Transverse colon (tissue), 4 donors: ENCODE results near the gene PDSS2. TPM values are rescaled to one million over a fixed set of nuclear protein-coding genes. Genes with fewer than 3 reads are reported as not detected.

Experiments
- DNase-seq: peaks from one replicate; pipeline ENCODE4 v3.0.0-alpha.2; 2019
- H3K27ac ChIP-seq, 4 donors: fragments of 200-600 bp; sonication (generic); 2 replicates each; pipeline ENCODE4 v1.5.1; 2016 to 2018; ENCODE audit warnings: inconsistent platforms in 4 of 4
- H3K27me3 ChIP-seq: fragments of 200-600 bp; sonication (generic); 2 replicates; pipeline ENCODE4 v1.5.1; 2017; ENCODE audit warnings: inconsistent platforms
- H3K36me3 ChIP-seq, 4 donors: fragments of 200-600 bp; sonication (generic); 2 replicates each; pipeline ENCODE4 v1.5.1; 2017 to 2019; ENCODE audit warnings: inconsistent platforms in 4 of 4
- H3K4me1 ChIP-seq, 4 donors: fragments of 200-600 bp; sonication (generic); 2 replicates each; pipeline ENCODE4 v1.5.1; 2017 to 2020; ENCODE audit warnings: inconsistent platforms in 4 of 4
- H3K4me3 ChIP-seq, 4 donors: fragments of 200-600 bp; sonication (generic); 1 replicate in 1 of 4; 2 replicates in 3 of 4; pipeline versions ENCODE4 v1.5.1 to v1.6.1; 2017 to 2019; ENCODE audit warnings: inconsistent platforms in 4 of 4
- H3K9me3 ChIP-seq, 2 donors: fragments of 200-600 bp; sonication (generic); 2 replicates each; pipeline ENCODE4 v1.5.1; 2017 to 2019; ENCODE audit warnings: inconsistent platforms in 2 of 2
- EP300 ChIP-seq: sonication (generic); formaldehyde crosslinking; IDR thresholded peaks from one replicate; pipeline ENCODE4 v1.6.1; 2017; ENCODE audit warnings: antibody characterized with exemption, low read depth
- POLR2A ChIP-seq: fragments of 450-650 bp; IDR thresholded peaks from one replicate; pipeline ENCODE4 v1.6.1; 2016; ENCODE audit warnings: antibody characterized with exemption, mild to moderate bottlenecking, moderate library complexity
- POLR2AphosphoS5 ChIP-seq, 3 donors: sonication (generic); formaldehyde crosslinking; IDR thresholded peaks; one replicate each; pipeline ENCODE4 v1.6.1; 2016; ENCODE audit warnings: antibody characterized with exemption in 3 of 3
- WGBS, 2 donors: methylation state at CpG; one replicate each; pipeline ENCODE4 v1.1.5; 2018; ENCODE audit warnings: low coverage in 1 of 2; 5-methylcytosine and 5-hydroxymethylcytosine counted together
- in situ Hi-C, 4 donors: fragments of 200-750 bp; cut with MboI; loops; one replicate each; pipeline versions ENCODE4 v1.15.0 to v1.15.1; 2017; ENCODE audit warnings: low sequenced_read_pairs in 3 of 4, low pct_ligation_motif_present in 1 of 4, low pct_unique_long_range_greater_than_20kb in 1 of 4
- intact Hi-C: fragments of 100-400 bp; cut with DNase I; formaldehyde crosslinking; loops from one replicate; pipeline ENCODE4 v1.15.1; 2023; ENCODE audit warnings: low total_unique reads
- total RNA-seq, 4 donors: library from RNA; depleted of rRNA; stranded (reverse); fragments of >200 nt; gene quantifications; one replicate each; pipeline ENCODE4 v1.1.0, GENCODE V29; 2016
- TF ChIP-seq, protein P1 (sequence below), 5 experiments: fragments of 200-600 bp in 3 of 5; fragments of 450-650 bp in 2 of 5; sonication (generic) in 3 of 5; IDR thresholded peaks; 1 replicate in 2 of 5; 2 replicates in 3 of 5; pipeline ENCODE4 v1.5.1; 2016 to 2017; ENCODE audit warnings: antibody characterized with exemption in 5 of 5, inconsistent platforms in 3 of 5, mild to moderate bottlenecking in 2 of 5, moderate library complexity in 1 of 5

The PDSS2 gene
- total RNA-seq, 4 donors from 2014 or later, result 3.0 to 32.5 (median 15.6) TPM

DNA sequence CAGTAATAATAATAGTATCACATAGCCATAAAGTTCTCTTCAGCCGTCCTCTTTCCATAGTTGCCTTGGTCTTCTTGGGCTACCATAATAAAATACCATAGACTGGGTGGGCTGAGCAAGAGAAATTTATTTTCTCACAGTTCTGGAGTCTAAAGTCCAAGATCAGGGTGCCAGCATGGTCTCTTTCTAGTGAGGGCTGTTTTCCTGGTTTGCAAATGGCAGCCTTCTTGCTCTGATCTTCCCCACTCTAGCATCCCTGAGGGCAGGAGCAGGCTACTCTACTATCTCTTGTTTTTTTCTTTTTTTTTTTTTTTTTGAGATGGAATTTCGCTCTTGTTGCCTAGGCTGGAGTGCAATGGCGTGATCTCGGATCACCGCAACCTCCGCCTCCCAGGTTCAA, 335.9 kb downstream of the PDSS2 start:
- no peak overlapping the region for H3K27ac ChIP-seq
- in situ Hi-C loops, result no loop called here
- peaks cover 0 to 7% (median 0%) of the 10 kb centered on the region in 4 donors for H3K4me1 ChIP-seq
- TF ChIP-seq POLR2A, result no peak
- TF ChIP-seq EP300, result no peak
- TF ChIP-seq, protein P1, sequence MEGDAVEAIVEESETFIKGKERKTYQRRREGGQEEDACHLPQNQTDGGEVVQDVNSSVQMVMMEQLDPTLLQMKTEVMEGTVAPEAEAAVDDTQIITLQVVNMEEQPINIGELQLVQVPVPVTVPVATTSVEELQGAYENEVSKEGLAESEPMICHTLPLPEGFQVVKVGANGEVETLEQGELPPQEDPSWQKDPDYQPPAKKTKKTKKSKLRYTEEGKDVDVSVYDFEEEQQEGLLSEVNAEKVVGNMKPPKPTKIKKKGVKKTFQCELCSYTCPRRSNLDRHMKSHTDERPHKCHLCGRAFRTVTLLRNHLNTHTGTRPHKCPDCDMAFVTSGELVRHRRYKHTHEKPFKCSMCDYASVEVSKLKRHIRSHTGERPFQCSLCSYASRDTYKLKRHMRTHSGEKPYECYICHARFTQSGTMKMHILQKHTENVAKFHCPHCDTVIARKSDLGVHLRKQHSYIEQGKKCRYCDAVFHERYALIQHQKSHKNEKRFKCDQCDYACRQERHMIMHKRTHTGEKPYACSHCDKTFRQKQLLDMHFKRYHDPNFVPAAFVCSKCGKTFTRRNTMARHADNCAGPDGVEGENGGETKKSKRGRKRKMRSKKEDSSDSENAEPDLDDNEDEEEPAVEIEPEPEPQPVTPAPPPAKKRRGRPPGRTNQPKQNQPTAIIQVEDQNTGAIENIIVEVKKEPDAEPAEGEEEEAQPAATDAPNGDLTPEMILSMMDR (IDR thresholded peaks at IDR 0.05), result no peak
- TF ChIP-seq POLR2AphosphoS5 (IDR thresholded peaks at IDR 0.05), result no peak
- intact Hi-C loops, result no loop called here
- no peaks in the 10 kb centered on the region for H3K36me3 ChIP-seq
- no peaks in the 10 kb centered on the region for H3K9me3 ChIP-seq
- WGBS, 2 donors, result 95% methylated on average over 6 of the region's 6 CpGs; no CpG with 5 or more reads in 1 of the 2 donors
- no peak for DNase-seq
- H3K27me3 ChIP-seq, result no peaks in the 10 kb centered on the region
- no peak overlapping the region for H3K4me3 ChIP-seq

DNA sequence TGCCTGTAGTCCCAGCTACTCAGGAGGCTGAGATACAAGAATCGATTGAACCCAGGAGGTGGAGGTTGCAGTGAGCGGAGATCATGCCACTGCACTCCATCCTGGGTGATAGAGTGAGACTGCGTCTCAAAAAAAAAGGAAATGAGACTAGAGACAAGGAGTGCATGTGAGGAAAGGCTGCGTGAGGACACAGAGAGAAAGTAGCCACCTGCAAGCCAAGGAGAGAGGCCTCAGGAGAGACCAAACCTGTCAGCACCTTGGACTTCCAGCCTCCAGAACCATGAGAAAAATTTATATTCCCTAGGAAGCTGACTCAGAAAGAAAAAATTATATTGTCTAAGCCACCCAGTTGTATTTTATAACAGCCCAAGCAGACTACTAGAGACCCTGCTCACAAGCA, 336.6 kb downstream of the PDSS2 start:
- H3K9me3 ChIP-seq, result no peaks in the 10 kb centered on the region
- no peak for DNase-seq
- H3K36me3 ChIP-seq, result no peaks in the 10 kb centered on the region
- H3K4me3 ChIP-seq, result no peak overlapping the region
- H3K27ac ChIP-seq, result no peak overlapping the region
- intact Hi-C loops (no loop called here), in situ Hi-C loops (no loop called here)
- peaks cover 4% of the 10 kb centered on the region for H3K27me3 ChIP-seq
- H3K4me1 ChIP-seq, result peaks cover 0 to 7% (median 0%) of the 10 kb centered on the region in 4 donors
- TF ChIP-seq POLR2AphosphoS5 (IDR thresholded peaks at IDR 0.05) (no peak), EP300 (no peak), POLR2A (no peak)
- 84 to 100% methylated on average over 2 to 4 of the region's 4 CpGs for WGBS, 2 donors

DNA sequence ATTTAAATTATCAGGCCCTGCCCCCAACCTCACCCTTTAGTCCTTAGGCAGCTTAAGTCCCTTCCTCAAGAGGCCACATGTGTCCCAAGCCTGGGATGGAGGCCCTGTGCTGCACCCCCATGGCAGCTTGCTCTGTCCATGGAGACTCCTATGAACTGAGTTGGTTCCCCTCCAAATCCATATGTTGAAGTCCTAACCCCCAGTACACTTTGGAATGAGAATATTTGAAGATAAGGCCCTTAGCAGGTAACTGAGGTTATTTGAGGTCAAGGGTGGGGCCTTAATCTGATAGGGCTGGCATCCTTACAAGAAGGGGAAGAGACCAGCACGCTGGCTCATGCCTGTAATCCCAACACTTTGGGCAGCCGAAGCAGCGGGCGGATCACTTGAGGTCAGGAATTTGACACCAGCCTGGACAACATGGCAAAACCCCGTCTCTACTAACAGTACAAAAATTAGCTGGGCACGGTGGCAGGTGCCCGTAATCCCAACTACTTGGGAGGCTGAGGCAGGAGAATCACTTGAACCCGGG, 337.3 kb downstream of the PDSS2 start:
- WGBS, 2 donors, result 86% methylated on average over 8 of the region's 8 CpGs; no CpG with 5 or more reads in 1 of the 2 donors
- Histone ChIP-seq H3K9me3 (no peaks in the 10 kb centered on the region), H3K27me3 (peaks cover 11% of the 10 kb centered on the region), H3K4me1 (peaks cover 0 to 7% (median 0%) of the 10 kb centered on the region in 4 donors), H3K27ac (no peak overlapping the region), H3K36me3 (no peaks in the 10 kb centered on the region), H3K4me3 (no peak overlapping the region)
- in situ Hi-C loops (no loop called here), intact Hi-C loops (no loop called here)
- DNase-seq, result no peak
- TF ChIP-seq POLR2A (no peak), POLR2AphosphoS5 (IDR thresholded peaks at IDR 0.05) (no peak), EP300 (no peak)
- TF ChIP-seq, protein P1 (IDR thresholded peaks at IDR 0.05), result no peak

DNA sequence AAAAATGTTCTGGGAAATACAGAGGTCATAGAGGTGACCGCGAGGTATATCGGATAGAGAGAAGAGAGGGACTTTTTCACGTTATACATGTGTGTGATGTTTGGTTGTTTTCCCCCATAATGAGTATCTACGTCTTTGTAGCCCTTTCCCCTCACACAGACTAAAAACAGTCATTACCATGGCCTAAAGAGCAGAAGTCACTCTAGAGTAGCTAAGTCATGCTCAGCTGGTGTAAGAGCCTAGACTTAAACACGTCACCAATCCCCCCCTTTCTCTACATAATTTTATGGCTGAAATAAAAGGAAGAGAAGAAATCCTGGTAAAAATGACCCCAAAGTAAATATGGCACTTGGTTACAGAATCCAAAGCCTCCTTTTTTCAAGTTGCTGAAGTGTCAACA, 338.1 kb downstream of the PDSS2 start:
- intact Hi-C loops, result no loop called here
- no peak overlapping the region for H3K27ac ChIP-seq
- no peaks in the 10 kb centered on the region for H3K9me3 ChIP-seq
- H3K4me3 ChIP-seq, result no peak overlapping the region
- WGBS, 2 donors, result 93 to 98% methylated on average over 5 to 6 of the region's 6 CpGs
- no peak for DNase-seq
- H3K36me3 ChIP-seq, result no peaks in the 10 kb centered on the region
- H3K4me1 ChIP-seq, result peaks cover 0 to 11% (median 4%) of the 10 kb centered on the region in 4 donors
- peaks cover 18% of the 10 kb centered on the region for H3K27me3 ChIP-seq
- in situ Hi-C loops, result no loop called here
- TF ChIP-seq POLR2AphosphoS5 (IDR thresholded peaks at IDR 0.05) (no peak), EP300 (no peak), POLR2A (no peak)
- TF ChIP-seq, protein P1 (IDR thresholded peaks at IDR 0.05), result no peak

DNA sequence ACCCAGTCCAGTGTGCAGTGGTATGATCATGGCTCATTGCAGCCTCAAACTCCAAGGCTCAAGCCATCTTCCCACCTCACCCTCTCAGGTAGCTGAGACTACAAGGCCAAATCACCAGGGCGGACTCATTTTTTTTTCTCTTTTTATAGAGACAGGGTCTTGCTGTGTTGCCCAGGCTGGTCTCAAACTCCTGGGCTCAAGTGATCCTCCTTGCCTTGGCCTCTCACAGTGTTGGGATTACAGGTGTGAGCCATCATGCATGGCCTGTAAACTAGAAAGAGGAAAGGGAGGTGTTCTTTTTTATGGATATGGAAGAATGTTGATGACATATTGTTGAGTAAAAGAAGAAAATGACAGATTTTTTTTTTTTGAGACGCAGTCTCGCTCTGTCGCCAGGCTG, 339.0 kb downstream of the PDSS2 start:
- peaks cover 18% of the 10 kb centered on the region for H3K27me3 ChIP-seq
- peaks cover 0 to 16% (median 9%) of the 10 kb centered on the region in 4 donors for H3K4me1 ChIP-seq
- in situ Hi-C loops, result no loop called here
- no peaks in the 10 kb centered on the region for H3K36me3 ChIP-seq
- H3K4me3 ChIP-seq, result no peak overlapping the region
- no peak overlapping the region for H3K27ac ChIP-seq
- H3K9me3 ChIP-seq, result no peaks in the 10 kb centered on the region
- WGBS, 2 donors, result 91 to 92% methylated on average over 4 of the region's 4 CpGs
- TF ChIP-seq EP300 (no peak), POLR2A (no peak), POLR2AphosphoS5 (IDR thresholded peaks at IDR 0.05) (no peak)
- TF ChIP-seq, protein P1 (IDR thresholded peaks at IDR 0.05), result no peak
- DNase-seq, result no peak
- intact Hi-C loops, result no loop called here
